ENCODE data around the gene CACHD1.
A peak's percentile ranks its signal among the peaks of the same experiment; 100 is the strongest.

Gene CACHD1

DNA sequence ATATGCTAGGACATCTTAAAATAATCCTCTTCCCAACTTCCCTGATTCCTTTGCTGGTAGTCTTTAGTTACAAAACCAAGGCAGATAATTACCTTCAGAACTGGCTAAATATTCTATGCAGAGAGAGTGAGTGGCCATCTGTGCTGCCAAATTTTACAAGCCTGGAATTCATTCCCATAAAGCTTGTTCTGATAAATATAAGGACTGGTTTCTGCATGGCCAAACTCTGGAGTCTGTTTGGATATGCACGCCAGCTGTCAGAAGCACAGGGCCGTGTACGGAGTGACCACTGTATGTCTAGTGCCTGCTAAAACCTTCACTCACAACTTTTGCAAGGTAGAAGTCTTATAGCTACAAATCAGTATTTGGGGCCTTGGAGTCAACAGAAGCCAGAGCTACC lies 208.4 kb downstream of the CACHD1 start:
- TF ChIP-seq, protein P1, sequence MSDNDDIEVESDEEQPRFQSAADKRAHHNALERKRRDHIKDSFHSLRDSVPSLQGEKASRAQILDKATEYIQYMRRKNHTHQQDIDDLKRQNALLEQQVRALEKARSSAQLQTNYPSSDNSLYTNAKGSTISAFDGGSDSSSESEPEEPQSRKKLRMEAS (IDR thresholded peaks at IDR 0.05; ENCODE audit: low read depth, low read length) = no peak
- TF ChIP-seq, protein P2, sequence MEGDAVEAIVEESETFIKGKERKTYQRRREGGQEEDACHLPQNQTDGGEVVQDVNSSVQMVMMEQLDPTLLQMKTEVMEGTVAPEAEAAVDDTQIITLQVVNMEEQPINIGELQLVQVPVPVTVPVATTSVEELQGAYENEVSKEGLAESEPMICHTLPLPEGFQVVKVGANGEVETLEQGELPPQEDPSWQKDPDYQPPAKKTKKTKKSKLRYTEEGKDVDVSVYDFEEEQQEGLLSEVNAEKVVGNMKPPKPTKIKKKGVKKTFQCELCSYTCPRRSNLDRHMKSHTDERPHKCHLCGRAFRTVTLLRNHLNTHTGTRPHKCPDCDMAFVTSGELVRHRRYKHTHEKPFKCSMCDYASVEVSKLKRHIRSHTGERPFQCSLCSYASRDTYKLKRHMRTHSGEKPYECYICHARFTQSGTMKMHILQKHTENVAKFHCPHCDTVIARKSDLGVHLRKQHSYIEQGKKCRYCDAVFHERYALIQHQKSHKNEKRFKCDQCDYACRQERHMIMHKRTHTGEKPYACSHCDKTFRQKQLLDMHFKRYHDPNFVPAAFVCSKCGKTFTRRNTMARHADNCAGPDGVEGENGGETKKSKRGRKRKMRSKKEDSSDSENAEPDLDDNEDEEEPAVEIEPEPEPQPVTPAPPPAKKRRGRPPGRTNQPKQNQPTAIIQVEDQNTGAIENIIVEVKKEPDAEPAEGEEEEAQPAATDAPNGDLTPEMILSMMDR (IDR thresholded peaks at IDR 0.05; ENCODE audit: low read depth, low read length) = no peak
- TF ChIP-seq POLR2A (IDR thresholded peaks at IDR 0.05; ENCODE audit: extremely low read depth, insufficient read length) (no peak), MYC (IDR thresholded peaks at IDR 0.05; ENCODE audit: low read depth, low read length) (no peak)
- DNase-seq (ENCODE audit: low read depth) = no peak
- no peak overlapping the region for H3K4me3 ChIP-seq (ENCODE audit: low read depth, low read length)

DNA sequence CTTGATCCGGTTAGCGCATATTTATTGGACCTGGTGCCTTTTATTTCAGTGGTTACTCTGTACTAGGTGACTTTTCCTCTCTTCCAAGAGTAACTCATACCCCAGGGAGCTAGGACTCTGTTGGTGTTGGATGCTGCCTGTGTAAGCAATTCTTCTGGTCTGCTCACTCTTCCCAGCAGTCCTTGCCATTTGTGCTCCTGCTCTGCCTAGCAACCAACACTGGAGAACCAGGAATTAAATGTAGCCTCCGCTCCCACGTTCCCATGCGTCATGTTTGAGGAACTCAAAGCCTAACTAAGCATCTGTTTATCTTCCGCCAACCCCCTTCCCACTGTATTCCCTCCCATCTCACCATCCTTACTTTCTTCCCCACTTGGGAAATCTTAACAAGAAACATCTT lies 209.2 kb downstream of the CACHD1 start:
- no peak for DNase-seq (ENCODE audit: low read depth)
- TF ChIP-seq, protein P2 (IDR thresholded peaks at IDR 0.05; ENCODE audit: low read depth, low read length) = no peak
- TF ChIP-seq POLR2A (IDR thresholded peaks at IDR 0.05; ENCODE audit: extremely low read depth, insufficient read length) = no peak
- no peak overlapping the region for H3K4me3 ChIP-seq (ENCODE audit: low read depth, low read length)

DNA sequence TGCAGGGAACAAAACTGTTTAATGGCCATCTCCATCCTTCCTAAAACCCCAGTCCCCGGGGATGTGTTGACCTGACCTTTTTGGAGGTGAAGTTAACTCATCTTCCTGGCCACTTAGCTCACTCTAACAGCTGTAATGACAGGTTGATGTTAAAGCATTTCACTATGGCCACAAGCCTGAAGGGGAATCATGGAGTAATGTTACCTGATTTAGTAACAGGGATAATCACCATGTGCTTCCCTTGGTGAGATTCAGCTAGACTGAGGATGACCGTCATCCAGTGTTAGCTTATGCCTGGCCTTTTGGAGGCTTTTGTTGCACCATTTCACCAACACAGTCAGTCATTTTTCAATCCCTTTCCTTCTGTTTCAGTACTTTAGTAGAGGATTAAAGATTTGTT lies 210.7 kb downstream of the CACHD1 start:
- no peak overlapping the region for H3K4me3 ChIP-seq (ENCODE audit: low read depth, low read length)
- TF ChIP-seq, protein P2 (IDR thresholded peaks at IDR 0.05; ENCODE audit: low read depth, low read length) = no peak
- TF ChIP-seq, protein P1 (IDR thresholded peaks at IDR 0.05; ENCODE audit: low read depth, low read length) = no peak
- TF ChIP-seq POLR2A (IDR thresholded peaks at IDR 0.05; ENCODE audit: extremely low read depth, insufficient read length) (no peak), MYC (IDR thresholded peaks at IDR 0.05; ENCODE audit: low read depth, low read length) (no peak)
- DNase-seq (ENCODE audit: low read depth) = no peak

DNA sequence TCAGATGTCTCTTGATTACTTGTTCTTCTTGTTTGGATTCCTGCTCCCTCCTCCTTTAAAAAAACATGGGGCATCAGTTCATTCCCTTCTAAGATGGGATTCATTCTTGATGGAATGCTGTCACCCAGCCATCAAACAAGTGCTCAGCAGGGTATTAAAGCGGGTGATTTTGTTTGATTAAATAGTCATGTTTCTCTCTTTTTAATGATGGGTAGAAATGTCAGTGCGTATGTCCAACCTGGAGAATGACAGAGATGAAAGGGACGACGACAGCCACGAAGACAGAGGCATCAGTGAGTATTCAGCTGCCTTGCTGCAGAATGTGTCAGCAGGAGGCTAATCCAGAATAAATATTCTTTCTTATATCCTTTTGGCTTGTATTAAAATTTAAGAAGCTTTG lies 211.1 kb downstream of the CACHD1 start:
- TF ChIP-seq POLR2A (IDR thresholded peaks at IDR 0.05; ENCODE audit: extremely low read depth, insufficient read length) (no peak), MYC (IDR thresholded peaks at IDR 0.05; ENCODE audit: low read depth, low read length) (no peak)
- TF ChIP-seq, protein P1 (IDR thresholded peaks at IDR 0.05; ENCODE audit: low read depth, low read length) = no peak
- TF ChIP-seq, protein P2 (IDR thresholded peaks at IDR 0.05; ENCODE audit: low read depth, low read length) = no peak
- no peak overlapping the region for H3K4me3 ChIP-seq (ENCODE audit: low read depth, low read length)
- no peak for DNase-seq (ENCODE audit: low read depth)

DNA sequence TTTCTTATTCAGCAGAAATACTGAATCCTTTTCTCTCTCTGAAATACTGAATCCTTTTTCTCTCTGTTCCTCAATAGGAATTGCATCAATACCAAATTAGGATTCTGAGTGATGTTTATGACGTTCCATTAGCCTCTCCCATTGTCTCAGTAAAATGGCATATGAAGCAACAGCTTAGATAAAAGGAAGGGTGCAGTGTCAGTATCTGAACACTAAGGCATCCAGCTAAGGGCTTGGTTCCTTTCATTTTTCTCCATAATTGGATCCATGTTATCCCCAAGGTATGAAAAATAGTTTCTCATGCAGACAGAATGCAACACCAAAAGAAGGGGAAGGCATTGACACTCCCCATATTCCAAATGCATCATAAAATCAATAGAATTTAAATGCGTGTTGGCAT lies 213.5 kb downstream of the CACHD1 start:
- TF ChIP-seq POLR2A (IDR thresholded peaks at IDR 0.05; ENCODE audit: extremely low read depth, insufficient read length) = no peak
- TF ChIP-seq, protein P1 (IDR thresholded peaks at IDR 0.05; ENCODE audit: low read depth, low read length) = no peak
- TF ChIP-seq, protein P2 (IDR thresholded peaks at IDR 0.05; ENCODE audit: low read depth, low read length) = no peak
- no peak for TF ChIP-seq MYC (IDR thresholded peaks at IDR 0.05; ENCODE audit: low read depth, low read length)
- no peak for DNase-seq (ENCODE audit: low read depth)
- H3K4me3 ChIP-seq (ENCODE audit: low read depth, low read length) = no peak overlapping the region

DNA sequence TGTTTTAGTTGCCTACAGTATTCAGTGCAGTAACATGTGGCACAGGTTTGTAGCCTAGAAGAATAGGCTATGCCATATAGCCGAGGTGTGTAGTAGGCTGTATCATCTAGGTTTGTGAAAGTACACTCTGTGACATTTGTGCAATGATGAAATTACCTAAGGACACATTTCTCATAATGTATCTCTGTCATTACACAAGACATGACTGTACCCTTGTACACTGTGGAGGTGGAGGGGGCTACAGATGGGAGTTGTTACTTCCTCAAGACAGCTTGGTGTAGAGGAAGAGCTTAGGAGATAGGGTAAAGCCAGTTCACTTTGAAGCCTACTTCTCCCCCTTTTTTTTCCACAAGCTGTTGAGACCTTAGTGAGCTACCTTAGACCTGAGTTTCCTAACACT lies 215.3 kb downstream of the CACHD1 start:
- TF ChIP-seq, protein P1 (IDR thresholded peaks at IDR 0.05; ENCODE audit: low read depth, low read length) = no peak
- TF ChIP-seq POLR2A (IDR thresholded peaks at IDR 0.05; ENCODE audit: extremely low read depth, insufficient read length) = no peak
- TF ChIP-seq, protein P2 (IDR thresholded peaks at IDR 0.05; ENCODE audit: low read depth, low read length) = no peak
- TF ChIP-seq MYC (IDR thresholded peaks at IDR 0.05; ENCODE audit: low read depth, low read length) = no peak
- no peak overlapping the region for H3K4me3 ChIP-seq (ENCODE audit: low read depth, low read length)
- peak; percentile 30 for DNase-seq (ENCODE audit: low read depth)

All from NB4 (cell line).